B cell (primary cell): ENCODE data around the gene LDHB.

Experiments
- CTCF ChIP-seq: fragments of 200-600 bp; IDR thresholded peaks from one replicate; pipeline ENCODE4 v1.8.0; 2022; ENCODE audit warnings: antibody characterized with exemption, mild to moderate bottlenecking
- EZH2 ChIP-seq: IDR thresholded peaks from 2 replicates; pipeline ENCODE4 v1.6.1; 2012; ENCODE audit warnings: borderline replicate concordance, low read depth, mild to moderate bottlenecking, moderate library complexity, low read length; ENCODE audit not compliant: insufficient read depth, poor library complexity, severe bottlenecking

- TF ChIP-seq CTCF (no peak), EZH2 (no peak)
These were observed 9.1 kb upstream of the LDHB start for GRCh38 chr12:21666722-21667121.
